AG04449 (cell line): ENCODE measurements around the gene ERCC5.
A peak's percentile ranks its signal among the peaks of the same experiment; 100 is the strongest.

Experiments
- CTCF ChIA-PET: fragments of 350-600 bp; formaldehyde crosslinking; extraction: SDS; loops from one replicate; lab custom pipeline; 2021; ENCODE audit warnings: antibody characterized with exemption; lab: Yijun Ruan, JAX
- POLR2A ChIA-PET: fragments of 400-600, 350-600 bp; formaldehyde crosslinking; extraction: SDS; loops from one replicate; lab custom pipeline; 2020; ENCODE audit warnings: antibody characterized with exemption, inconsistent platforms; lab: Yijun Ruan, JAX
- DNase-seq: peaks from one replicate; pipeline ENCODE4 v3.0.0-alpha.2; 2010; ENCODE audit warnings: low read depth, low spot score
- H3K4me3 ChIP-seq: 2 replicates; pipeline ENCODE4 v1.5.1; 2011; ENCODE audit warnings: low read depth, mild to moderate bottlenecking, control low read depth, low read length
- CTCF ChIP-seq: IDR thresholded peaks from one replicate; pipeline ENCODE4 v1.5.1; 2011; ENCODE audit warnings: mild to moderate bottlenecking, moderate library complexity, low read length, control low read depth, inconsistent platforms; ENCODE audit not compliant: insufficient read depth; ENCODE audit errors: missing control alignments

ERCC5 gene

GRCh38 chr13:102838273-102838672 lies 7.6 kb upstream of the ERCC5 start:
- no peak for DNase-seq
- no peak for TF ChIP-seq CTCF
- POLR2A ChIA-PET: no interaction called here
- CTCF ChIA-PET: interaction anchor here (1.6 kb wide), 1 partner anchor 257 kb away, joined by 5 read pairs; no protein-coding TSS in a partner anchor
- no peak overlapping the region for H3K4me3 ChIP-seq

GRCh38 chr13:102838982-102839381 lies 6.8 kb upstream of the ERCC5 start:
- TF ChIP-seq CTCF: no peak
- ChIA-PET POLR2A (interaction anchor here (0.6 kb wide), 1 partner anchor 243 kb away, joined by 3 read pairs; the partner anchor contains the start of gene TPP2), CTCF (interaction anchor here (0.6 to 1.6 kb wide), 2 partner anchors 253 to 258 kb away, joined by 3 to 5 read pairs; no protein-coding TSS in a partner anchor)
- no peak for DNase-seq
- no peak overlapping the region for H3K4me3 ChIP-seq

- no peak for TF ChIP-seq CTCF
- DNase-seq: no peak
- ChIA-PET POLR2A (interaction anchor here (0.6 kb wide), 1 partner anchor 243 kb away, joined by 3 read pairs; the partner anchor contains the start of gene TPP2), CTCF (interaction anchor here (0.6 to 1.6 kb wide), 2 partner anchors 254 to 258 kb away, joined by 3 to 5 read pairs; no protein-coding TSS in a partner anchor)
- no peak overlapping the region for H3K4me3 ChIP-seq
Measured at GRCh38 chr13:102839462-102839861, 6.4 kb upstream of the ERCC5 start.

- no peak for DNase-seq
- peak overlapping the region; percentile 95 for H3K4me3 ChIP-seq
- ChIA-PET POLR2A (interaction anchor here (0.7 to 1.3 kb wide), 6 partner anchors 18 to 258 kb away, joined by 4 to 12 read pairs (median 6); partner anchors contain the start of genes TEX30 and TPP2), CTCF (interaction anchor here (0.9 to 6.8 kb wide), 7 partner anchors 21 to 265 kb away, joined by 3 to 61 read pairs (median 8); no protein-coding TSS in a partner anchor)
- TF ChIP-seq CTCF: no peak
Measured at GRCh38 chr13:102845289-102845629, 573 bp upstream of the ERCC5 start.

- DNase-seq: no peak
- ChIA-PET CTCF (interaction anchor here (0.9 to 6.8 kb wide), 15 partner anchors 10 to 266 kb away, joined by 3 to 61 read pairs (median 5); no protein-coding TSS in a partner anchor), POLR2A (interaction anchor here (0.6 to 1.5 kb wide), 4 partner anchors 20 to 267 kb away, joined by 3 to 12 read pairs (median 5); partner anchors contain the start of gene TEX30)
- TF ChIP-seq CTCF: no peak
- H3K4me3 ChIP-seq: peak overlapping the region; percentile 95
Measured at GRCh38 chr13:102846261-102847015, 606 bp downstream of the ERCC5 start.
